ENCODE results near the gene CDIPT.
"Not testable (repeated sequence)": the region's sequence is repeated elsewhere in the genome, so short reads cannot be mapped to it uniquely, and the experiment has no call there.

Gene CDIPT

GRCh38 chr16:29836623-29837022 is 26.4 kb downstream of the CDIPT start:
- H3K4me3 ChIP-seq (ENCODE audit: insufficient read length, low read depth), result no peak overlapping the region
- no peaks in the 10 kb centered on the region for H3K9me3 ChIP-seq (ENCODE audit: insufficient read depth, low read length)
- TF ChIP-seq ZNF274 (IDR thresholded peaks at IDR 0.05; ENCODE audit: low read depth, low read length) (no peak), YY1 (IDR thresholded peaks at IDR 0.05; ENCODE audit: insufficient read depth, insufficient read length) (no peak)
- H3K36me3 ChIP-seq (ENCODE audit: insufficient read depth, insufficient read length, low read length), result peaks cover 23% of the 10 kb centered on the region
- H3K27me3 ChIP-seq (ENCODE audit: insufficient read depth, insufficient read length), result no peaks in the 10 kb centered on the region
- no peak for DNase-seq (ENCODE audit: low read depth, low spot score)
- H3K4me1 ChIP-seq (ENCODE audit: insufficient read depth, insufficient read length), result peaks cover 2% of the 10 kb centered on the region
- H3K9ac ChIP-seq (ENCODE audit: insufficient read length, low read depth), result no peak overlapping the region

GRCh38 chr16:29835926-29836325 is 27.1 kb downstream of the CDIPT start:
- no peaks in the 10 kb centered on the region for H3K9me3 ChIP-seq (ENCODE audit: insufficient read depth, low read length)
- no peaks in the 10 kb centered on the region for H3K27me3 ChIP-seq (ENCODE audit: insufficient read depth, insufficient read length)
- TF ChIP-seq ZNF274 (IDR thresholded peaks at IDR 0.05; ENCODE audit: low read depth, low read length), result no peak
- TF ChIP-seq YY1 (IDR thresholded peaks at IDR 0.05; ENCODE audit: insufficient read depth, insufficient read length), result no peak
- TF ChIP-seq SUZ12 (IDR thresholded peaks at IDR 0.05; ENCODE audit: extremely low read depth, insufficient read depth, insufficient read length), result no peak
- peaks cover 2% of the 10 kb centered on the region for H3K4me1 ChIP-seq (ENCODE audit: insufficient read depth, insufficient read length)
- no peak overlapping the region for H3K9ac ChIP-seq (ENCODE audit: insufficient read length, low read depth)
- no peak overlapping the region for H3K4me3 ChIP-seq (ENCODE audit: insufficient read length, low read depth)
- DNase-seq (ENCODE audit: low read depth, low spot score), result no peak
- H3K36me3 ChIP-seq (ENCODE audit: insufficient read depth, insufficient read length, low read length), result peaks cover 23% of the 10 kb centered on the region

GRCh38 chr16:29834079-29834478 is 28.9 kb downstream of the CDIPT start:
- Histone ChIP-seq H3K9me3 (ENCODE audit: insufficient read depth, low read length) (no peaks in the 10 kb centered on the region), H3K4me3 (ENCODE audit: insufficient read length, low read depth) (no peak overlapping the region), H3K36me3 (ENCODE audit: insufficient read depth, insufficient read length, low read length) (peaks cover 18% of the 10 kb centered on the region), H3K4me1 (ENCODE audit: insufficient read depth, insufficient read length) (peaks cover 6% of the 10 kb centered on the region), H3K9ac (ENCODE audit: insufficient read length, low read depth) (no peak overlapping the region), H3K27me3 (ENCODE audit: insufficient read depth, insufficient read length) (no peaks in the 10 kb centered on the region)
- TF ChIP-seq SUZ12 (IDR thresholded peaks at IDR 0.05; ENCODE audit: extremely low read depth, insufficient read depth, insufficient read length) (no peak), YY1 (IDR thresholded peaks at IDR 0.05; ENCODE audit: insufficient read depth, insufficient read length) (no peak), ZNF274 (IDR thresholded peaks at IDR 0.05; ENCODE audit: low read depth, low read length) (no peak)
- DNase-seq (ENCODE audit: low read depth, low spot score), result no peak

DNA sequence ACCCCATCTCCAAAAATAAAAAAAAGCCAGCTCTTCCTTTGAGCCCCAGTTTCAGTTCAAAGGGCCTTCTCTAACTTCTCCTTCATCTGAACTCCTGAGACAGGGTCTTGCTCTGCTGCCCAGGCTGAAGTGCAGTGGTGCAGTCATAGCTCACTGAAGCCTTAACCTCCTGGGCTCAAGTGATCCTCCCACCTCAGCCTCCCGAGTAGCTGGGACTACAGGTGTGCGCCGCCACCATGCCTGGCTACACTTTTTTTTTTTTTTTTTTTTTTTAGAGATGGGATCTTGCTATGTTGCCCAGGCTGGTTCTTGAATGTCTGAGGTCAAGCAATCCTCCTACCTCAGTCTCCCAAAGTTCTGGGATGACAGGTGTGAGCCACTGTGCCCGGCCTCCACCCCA is 29.8 kb downstream of the CDIPT start:
- not testable (repeated sequence) for H3K4me3 ChIP-seq (ENCODE audit: insufficient read length, low read depth)

DNA sequence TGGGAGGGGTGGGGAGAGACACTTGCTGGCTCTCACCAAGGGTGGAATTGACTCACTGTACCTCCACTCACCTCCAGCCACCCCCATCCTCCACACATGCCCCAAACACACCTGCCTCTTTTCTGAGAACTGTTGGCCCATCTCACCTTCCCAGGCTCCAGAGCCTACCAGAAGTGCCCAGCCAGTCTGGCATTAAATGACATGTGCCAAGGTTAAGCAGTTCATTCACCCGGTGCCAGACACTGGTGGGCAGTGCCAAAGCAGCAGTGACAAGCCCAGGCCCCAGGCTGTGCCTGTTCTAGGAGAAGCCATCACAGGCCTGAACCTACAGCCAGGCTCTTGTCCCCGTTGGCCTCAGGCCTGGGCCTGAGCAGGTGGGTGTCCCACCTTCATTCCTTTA is 31.5 kb downstream of the CDIPT start:
- DNase-seq (ENCODE audit: low read depth, low spot score), result no peak
- Histone ChIP-seq H3K4me3 (ENCODE audit: insufficient read length, low read depth) (no peak overlapping the region), H3K27me3 (ENCODE audit: insufficient read depth, insufficient read length) (no peaks in the 10 kb centered on the region), H3K36me3 (ENCODE audit: insufficient read depth, insufficient read length, low read length) (peaks cover 13% of the 10 kb centered on the region), H3K4me1 (ENCODE audit: insufficient read depth, insufficient read length) (peaks cover 6% of the 10 kb centered on the region), H3K9me3 (ENCODE audit: insufficient read depth, low read length) (no peaks in the 10 kb centered on the region), H3K9ac (ENCODE audit: insufficient read length, low read depth) (no peak overlapping the region)
- no peak for TF ChIP-seq ZNF274 (IDR thresholded peaks at IDR 0.05; ENCODE audit: low read depth, low read length)

More for the DNA sequence above, 29.8 kb downstream of the CDIPT start:
- DNase-seq (ENCODE audit: low read depth, low spot score); H3K9me3 ChIP-seq (ENCODE audit: insufficient read depth, low read length); H3K27me3 ChIP-seq (ENCODE audit: insufficient read depth, insufficient read length); H3K4me1 ChIP-seq (ENCODE audit: insufficient read depth, insufficient read length); H3K9ac ChIP-seq (ENCODE audit: insufficient read length, low read depth): not testable (repeated sequence)
- peaks cover 18% of the 10 kb centered on the region for H3K36me3 ChIP-seq (ENCODE audit: insufficient read depth, insufficient read length, low read length)

- TF ChIP-seq ZNF274 (IDR thresholded peaks at IDR 0.05; ENCODE audit: low read depth, low read length), result no peak
- TF ChIP-seq YY1 (IDR thresholded peaks at IDR 0.05; ENCODE audit: insufficient read depth, insufficient read length), result no peak
- TF ChIP-seq SUZ12 (IDR thresholded peaks at IDR 0.05; ENCODE audit: extremely low read depth, insufficient read depth, insufficient read length), result no peak
- no peaks in the 10 kb centered on the region for H3K27me3 ChIP-seq (ENCODE audit: insufficient read depth, insufficient read length)
- no peak overlapping the region for H3K4me3 ChIP-seq (ENCODE audit: insufficient read length, low read depth)
- H3K36me3 ChIP-seq (ENCODE audit: insufficient read depth, insufficient read length, low read length), result peaks cover 13% of the 10 kb centered on the region
- H3K9ac ChIP-seq (ENCODE audit: insufficient read length, low read depth), result no peak overlapping the region
- H3K4me1 ChIP-seq (ENCODE audit: insufficient read depth, insufficient read length), result peaks cover 10% of the 10 kb centered on the region
- no peaks in the 10 kb centered on the region for H3K9me3 ChIP-seq (ENCODE audit: insufficient read depth, low read length)
- no peak for DNase-seq (ENCODE audit: low read depth, low spot score)
Measured at GRCh38 chr16:29830774-29831173, 32.3 kb downstream of the CDIPT start.

DNA sequence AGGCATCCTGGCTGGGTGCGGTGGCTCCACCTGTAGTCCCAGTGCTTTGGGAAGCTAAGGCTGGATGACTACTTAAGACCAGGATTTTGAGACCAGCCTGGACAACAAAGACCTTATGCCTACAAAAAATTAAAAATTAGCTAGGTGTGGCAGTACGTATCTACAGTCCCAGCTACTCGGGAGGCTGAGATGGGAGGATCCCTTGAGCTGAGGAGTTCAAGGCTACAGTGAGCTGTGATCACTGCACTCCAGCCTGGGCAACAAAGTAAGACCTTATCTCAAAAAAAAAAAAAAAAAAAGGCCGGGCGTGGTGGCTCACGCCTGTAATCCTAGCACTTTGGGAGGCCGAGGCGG is 36.7 kb downstream of the CDIPT start:
- peaks cover 2% of the 10 kb centered on the region for H3K36me3 ChIP-seq (ENCODE audit: insufficient read depth, insufficient read length, low read length)
- H3K4me1 ChIP-seq (ENCODE audit: insufficient read depth, insufficient read length), result peaks cover 21% of the 10 kb centered on the region
- H3K4me3 ChIP-seq (ENCODE audit: insufficient read length, low read depth), result no peak overlapping the region
- no peaks in the 10 kb centered on the region for H3K27me3 ChIP-seq (ENCODE audit: insufficient read depth, insufficient read length)
- DNase-seq (ENCODE audit: low read depth, low spot score), result no peak
- no peak for TF ChIP-seq ZNF274 (IDR thresholded peaks at IDR 0.05; ENCODE audit: low read depth, low read length)
- TF ChIP-seq YY1 (IDR thresholded peaks at IDR 0.05; ENCODE audit: insufficient read depth, insufficient read length), result no peak
- no peak for TF ChIP-seq SUZ12 (IDR thresholded peaks at IDR 0.05; ENCODE audit: extremely low read depth, insufficient read depth, insufficient read length)
- H3K9me3 ChIP-seq (ENCODE audit: insufficient read depth, low read length), result no peaks in the 10 kb centered on the region
- H3K9ac ChIP-seq (ENCODE audit: insufficient read length, low read depth), result no peak overlapping the region

Measured in NT2/D1 (cell line).